SK-N-MC (cell line): ENCODE measurements around the gene ZNF536.

Experiments used
- EZH2 ChIP-seq: fragments of 200-600 bp; sonication (generic); IDR thresholded peaks from one replicate; pipeline ENCODE4 v1.6.1; 2017; ENCODE audit warnings: antibody characterized with exemption
- FOXP2 ChIP-seq: optimal IDR thresholded peaks from 2 replicates; pipeline ENCODE3; 2011; ENCODE audit warnings: mild to moderate bottlenecking, moderate library complexity; ENCODE audit not compliant: insufficient read depth; ENCODE audit errors: extremely low read length, control extremely low read depth
- POLR2AphosphoS5 ChIP-seq: IDR thresholded peaks from 2 replicates; pipeline ENCODE4 v1.6.1; 2012; ENCODE audit warnings: mild to moderate bottlenecking, low read depth, low read length, borderline replicate concordance

- TF ChIP-seq FOXP2 (no peak), POLR2AphosphoS5 (no peak), EZH2 (no peak)
Observed at GRCh38 chr19:30519607-30520205, 147.5 kb downstream of the ZNF536 start.
